CD4-positive, alpha-beta T cell treated with Interleukin-1 beta for 1 hour (primary cell): Measurements from ENCODE around the gene SLC6A5.
"Not testable (repeated sequence)": the region's sequence is repeated elsewhere in the genome, so short reads cannot be mapped to it uniquely, and the experiment has no call there.

Source experiments
- DNase-seq, 2 donors: peaks; one replicate each; pipeline ENCODE4 v3.0.0-alpha.2; 2020 to 2022

Gene SLC6A5

GRCh38 chr11:20599221-20600019 is at the start of gene SLC6A5:
Gene SLC6A5, plus strand, starts transcription at chr11:20599608. Its CDS starts 65 bp downstream, at chr11:20599673.
- no peak for DNase-seq

GRCh38 chr11:20551096-20551495 is 48.3 kb upstream of the SLC6A5 start:
- DNase-seq, result no peak

- no peak for DNase-seq
Observed at GRCh38 chr11:20555783-20556182, 43.6 kb upstream of the SLC6A5 start.

- DNase-seq, result not testable (repeated sequence)
Observed at GRCh38 chr11:20556396-20556795, 43.0 kb upstream of the SLC6A5 start.

GRCh38 chr11:20558741-20559140 is 40.7 kb upstream of the SLC6A5 start:
- DNase-seq, result no peak

- no peak for DNase-seq
Observed at GRCh38 chr11:20559523-20560300, 39.7 kb upstream of the SLC6A5 start.

- DNase-seq, result no peak
Observed at GRCh38 chr11:20561915-20562314, 37.5 kb upstream of the SLC6A5 start.

- DNase-seq, result no peak
Observed at GRCh38 chr11:20563866-20564265, 35.5 kb upstream of the SLC6A5 start.

- no peak for DNase-seq
Observed at GRCh38 chr11:20564846-20565635, 34.4 kb upstream of the SLC6A5 start.

- DNase-seq, result not testable (repeated sequence)
Observed at GRCh38 chr11:20566115-20566514, 33.3 kb upstream of the SLC6A5 start.

GRCh38 chr11:20566591-20567434 is 32.6 kb upstream of the SLC6A5 start:
- no peak for DNase-seq

- not testable (repeated sequence) for DNase-seq
Observed at GRCh38 chr11:20579725-20580124, 19.7 kb upstream of the SLC6A5 start.

- DNase-seq, result no peak
Observed at GRCh38 chr11:20583201-20583600, 16.2 kb upstream of the SLC6A5 start.

GRCh38 chr11:20584093-20584774 is 15.2 kb upstream of the SLC6A5 start:
- no peak for DNase-seq

- DNase-seq, result no peak
Observed at GRCh38 chr11:20589796-20590195, 9.6 kb upstream of the SLC6A5 start.

GRCh38 chr11:20590381-20590780 is 9.0 kb upstream of the SLC6A5 start:
- no peak for DNase-seq

- DNase-seq, result no peak
Observed at GRCh38 chr11:20592741-20593140, 6.7 kb upstream of the SLC6A5 start.

GRCh38 chr11:20594274-20595061 is 4.9 kb upstream of the SLC6A5 start:
- DNase-seq, result no peak

- DNase-seq, result no peak
Observed at GRCh38 chr11:20595101-20595500, 4.3 kb upstream of the SLC6A5 start.

- DNase-seq, result no peak
Observed at GRCh38 chr11:20596205-20597153, 2.9 kb upstream of the SLC6A5 start.
